Gastrocnemius medialis (tissue), 4 donors: ENCODE measurements around the gene PABPC1L.

Experiments
- CTCF ChIP-seq, 5 experiments: fragments of 450-650 bp in 3 of 5; fragments of 200-600 bp in 2 of 5; sonication (generic) in 2 of 5; IDR thresholded peaks in 4 of 5; conservative IDR thresholded peaks in 1 of 5; 1 replicate in 4 of 5; 2 replicates in 1 of 5; pipeline ENCODE4 v1.5.1; 2016 to 2019; ENCODE audit warnings: antibody characterized with exemption in 5 of 5, mild to moderate bottlenecking in 3 of 5, moderate library complexity in 3 of 5
- POLR2A ChIP-seq, 2 donors: fragments of 450-650 bp; IDR thresholded peaks; one replicate each; pipeline ENCODE4 v1.6.1; 2017; ENCODE audit warnings: antibody characterized with exemption in 2 of 2, mild to moderate bottlenecking in 2 of 2, moderate library complexity in 2 of 2

- TF ChIP-seq POLR2A (IDR thresholded peaks at IDR 0.05) (no peak), CTCF (IDR thresholded peaks at IDR 0.05 in 4 of 5, conservative IDR thresholded peaks at IDR 0.05 in 1 of 5) (no peak)
These were observed 63.2 kb downstream of the PABPC1L start for GRCh38 chr20:44973053-44973452.
